GM18526 (cell line): Measurements from ENCODE around the gene PCDHB5.
"Not testable (repeated sequence)": the region's sequence is repeated elsewhere in the genome, so short reads cannot be mapped to it uniquely, and the experiment has no call there.

Source experiments
- POLR2A ChIP-seq: IDR thresholded peaks from 3 replicates; pipeline ENCODE4 v1.6.1; 2011; ENCODE audit not compliant: insufficient read length; ENCODE audit errors: extremely low read depth

Gene PCDHB5

DNA sequence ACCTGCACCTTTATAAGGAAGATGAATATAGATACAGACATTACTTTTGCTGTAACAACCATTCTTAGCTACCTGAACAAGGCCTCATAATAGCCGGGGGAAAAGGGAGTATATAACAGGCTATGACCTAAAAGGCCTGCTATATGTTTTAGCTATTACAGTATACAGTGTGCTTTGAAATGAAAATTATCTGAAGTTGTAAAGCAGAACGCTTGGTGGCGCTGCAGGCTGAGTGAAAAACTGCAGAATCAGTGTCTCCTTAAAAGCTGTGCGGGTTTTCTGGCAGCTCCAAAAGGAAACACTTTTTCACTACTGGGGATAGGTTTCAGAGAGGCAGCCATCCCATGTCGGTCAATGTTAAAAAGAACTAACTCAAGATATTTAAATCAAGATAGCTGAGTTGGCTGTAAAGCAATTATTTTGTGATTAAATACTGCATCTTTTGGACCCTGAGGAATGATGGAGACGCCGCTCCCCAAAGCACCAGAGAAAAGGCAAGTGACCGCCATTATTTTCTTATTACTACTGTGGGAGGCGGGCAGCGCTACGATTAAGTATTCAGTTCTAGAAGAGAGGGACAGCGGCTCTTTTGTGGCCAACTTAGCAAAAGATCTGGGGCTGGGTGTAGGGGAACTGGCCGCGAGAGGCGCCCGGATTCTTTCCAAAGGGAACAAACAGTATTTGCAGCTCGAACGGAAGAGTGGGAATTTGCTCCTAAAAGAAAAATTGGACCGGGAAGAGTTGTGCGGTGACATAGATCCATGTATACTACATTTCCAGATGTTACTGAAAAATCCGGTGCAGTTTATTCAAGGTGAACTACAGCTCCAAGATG, 20.8 kb downstream of the PCDHB5 start:
- TF ChIP-seq POLR2A = no peak

DNA sequence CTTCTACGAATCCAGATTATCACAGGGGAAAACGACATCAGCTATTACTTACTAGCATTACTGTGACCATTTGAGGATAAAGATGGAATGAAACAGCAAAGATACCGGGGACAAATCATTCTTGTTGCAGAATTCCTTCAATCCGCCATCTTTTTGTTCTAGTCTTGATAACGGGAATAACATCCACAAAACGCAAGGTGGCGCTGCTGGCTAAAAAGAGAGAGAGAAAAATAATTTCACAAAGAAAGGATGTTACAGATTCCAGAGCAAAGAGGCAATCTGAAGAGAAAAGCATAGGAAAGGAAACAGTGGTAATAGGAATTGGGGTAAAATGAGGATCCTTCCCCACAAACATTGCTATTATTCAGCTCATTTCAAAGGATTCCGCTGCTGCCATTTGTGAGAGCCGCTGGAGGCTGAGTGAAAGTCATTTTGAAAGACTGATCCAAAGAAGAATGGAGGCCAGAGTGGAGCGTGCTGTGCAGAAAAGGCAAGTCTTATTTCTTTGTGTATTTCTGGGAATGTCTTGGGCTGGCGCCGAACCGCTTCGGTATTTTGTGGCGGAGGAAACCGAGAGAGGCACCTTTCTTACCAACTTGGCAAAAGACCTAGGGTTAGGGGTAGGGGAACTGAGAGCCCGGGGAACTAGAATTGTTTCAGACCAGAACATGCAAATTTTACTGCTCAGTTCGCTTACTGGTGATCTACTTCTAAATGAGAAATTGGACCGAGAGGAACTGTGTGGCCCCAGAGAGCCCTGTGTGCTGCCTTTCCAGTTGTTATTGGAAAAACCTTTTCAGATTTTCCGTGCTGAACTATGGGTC, 37.6 kb downstream of the PCDHB5 start, which contains the start of gene PCDHB7:
Gene PCDHB7, plus strand, starts transcription at position 264 of the 824 bp plus-strand sequence. Its CDS starts 192 bp downstream, at position 456.
- no peak for TF ChIP-seq POLR2A

DNA sequence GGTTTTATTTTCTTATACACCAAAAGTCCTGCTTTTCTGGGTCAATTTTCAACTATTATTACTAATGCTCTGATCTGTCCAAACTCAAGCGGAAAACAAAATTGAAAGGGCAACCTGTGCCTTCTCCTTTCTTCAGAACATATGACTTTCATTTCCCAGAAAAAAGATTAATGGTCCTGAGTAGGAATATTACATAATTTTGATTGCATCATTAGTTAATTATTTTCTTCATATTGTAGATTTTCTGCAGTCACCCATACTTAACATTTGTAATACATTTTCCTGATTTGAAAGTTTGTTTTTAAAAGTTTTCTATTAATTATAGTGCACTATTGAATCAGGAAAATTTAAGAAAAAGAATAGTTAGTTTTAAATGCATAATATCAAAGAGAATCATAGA, 40.9 kb downstream of the PCDHB5 start:
- no peak for TF ChIP-seq POLR2A

DNA sequence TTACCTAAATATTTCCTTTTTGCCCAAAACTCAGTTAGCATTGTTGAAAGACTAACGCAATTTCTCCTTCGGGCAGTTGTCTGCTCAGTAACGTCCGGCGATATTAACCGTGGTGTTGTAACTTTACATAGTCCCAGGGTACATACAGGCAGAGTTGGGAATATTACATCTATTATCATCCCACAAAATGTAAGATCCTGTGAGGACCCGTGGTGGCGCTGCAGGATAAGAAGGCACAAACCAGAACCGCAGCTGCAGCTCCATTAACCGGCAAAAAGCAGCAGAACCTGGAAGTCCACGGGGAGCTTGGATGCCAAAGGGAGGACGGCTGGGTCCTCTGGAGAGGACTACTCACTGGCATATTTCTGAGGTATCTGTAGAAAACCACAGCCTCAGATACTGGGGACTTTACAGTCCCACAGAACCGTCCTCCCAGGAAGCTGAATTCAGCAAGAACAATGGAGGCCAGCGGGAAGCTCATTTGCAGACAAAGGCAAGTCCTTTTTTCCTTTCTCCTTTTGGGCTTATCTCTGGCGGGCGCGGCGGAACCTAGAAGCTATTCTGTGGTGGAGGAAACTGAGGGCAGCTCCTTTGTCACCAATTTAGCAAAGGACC, 42.7 kb downstream of the PCDHB5 start, which contains the start of gene PCDHB8:
Gene PCDHB8, plus strand, starts transcription at position 214 of the 615 bp plus-strand sequence. Its CDS starts 245 bp downstream, at position 459.
- not testable (repeated sequence) for TF ChIP-seq POLR2A

DNA sequence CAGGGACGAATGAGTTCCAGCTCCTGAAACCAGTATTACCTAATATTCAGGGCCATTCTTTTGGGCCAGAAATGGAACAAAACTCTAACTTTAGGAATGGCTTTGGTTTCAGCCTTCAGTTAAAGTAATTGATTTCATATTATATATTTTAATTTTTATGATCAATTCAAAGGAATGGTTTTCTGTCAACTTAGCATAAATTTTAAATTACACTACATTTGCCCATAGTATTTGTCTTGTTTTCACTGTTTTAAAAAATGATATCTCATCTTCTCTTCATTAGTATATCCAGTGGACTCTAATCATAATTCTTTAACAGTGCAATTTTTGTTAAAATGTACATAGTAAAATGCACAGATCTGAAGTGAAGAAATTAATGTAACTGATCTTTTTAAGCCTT, 45.3 kb downstream of the PCDHB5 start:
- no peak for TF ChIP-seq POLR2A

DNA sequence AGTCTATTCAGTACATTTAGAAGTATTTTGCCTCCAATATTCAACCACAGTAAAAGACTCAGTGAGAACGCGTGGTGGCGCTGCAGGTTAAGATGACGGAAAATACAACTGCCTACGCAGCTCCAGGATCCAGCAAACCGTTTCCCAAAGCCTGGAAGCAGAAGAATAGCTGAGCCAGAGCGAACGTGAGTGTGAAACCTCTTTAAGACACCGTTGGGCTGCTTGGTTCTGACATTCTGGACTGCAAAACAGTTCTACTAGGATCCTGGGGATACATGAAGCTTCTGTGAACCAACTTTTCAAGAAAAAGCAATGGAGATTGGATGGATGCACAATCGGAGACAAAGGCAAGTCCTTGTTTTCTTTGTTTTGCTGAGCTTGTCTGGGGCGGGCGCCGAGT, 47.2 kb downstream of the PCDHB5 start, which contains the start of gene PCDHB16:
Gene PCDHB16, plus strand, starts transcription at position 140 of the 400 bp plus-strand sequence. Its CDS starts 173 bp downstream, at position 313.
- TF ChIP-seq POLR2A = no peak

DNA sequence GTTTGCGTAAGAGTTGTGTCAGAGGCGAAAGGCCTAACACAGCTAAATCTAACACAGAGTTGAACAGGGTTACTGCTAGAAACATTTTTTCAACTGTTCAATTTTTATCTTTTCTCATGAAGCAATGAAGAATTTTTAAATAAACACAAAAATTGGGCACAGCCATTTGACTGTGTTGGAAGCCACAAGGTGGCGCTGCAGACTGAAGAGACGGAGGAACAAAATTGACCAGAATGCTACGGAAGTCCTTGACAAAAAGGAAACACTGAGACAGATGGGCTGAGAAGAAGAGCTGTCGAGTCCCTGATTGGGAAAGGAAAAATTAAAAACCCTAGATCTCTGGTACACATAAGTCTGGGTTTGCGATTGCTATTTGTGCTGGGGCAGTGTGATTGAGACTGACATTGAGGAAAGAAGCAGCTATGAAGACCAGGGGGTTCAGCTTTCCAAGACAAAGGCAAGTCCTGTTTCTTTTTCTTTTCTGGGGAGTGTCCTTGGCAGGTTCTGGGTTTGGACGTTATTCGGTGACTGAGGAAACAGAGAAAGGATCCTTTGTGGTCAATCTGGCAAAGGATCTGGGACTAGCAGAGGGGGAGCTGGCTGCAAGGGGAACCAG, 52.0 kb downstream of the PCDHB5 start, which contains the start of gene PCDHB9:
Gene PCDHB9, plus strand, starts transcription at position 265 of the 616 bp plus-strand sequence. Its CDS starts 158 bp downstream, at position 423.
- TF ChIP-seq POLR2A = no peak
